K562 (cell line): ENCODE data around the gene ANO6. TPM values are rescaled to one million over a fixed set of nuclear protein-coding genes. Genes with fewer than 3 reads are reported as not detected.
A peak's percentile ranks its signal among the peaks of the same experiment; 100 is the strongest.

Experiments used
- ARHGAP35 ChIP-seq: fragments of 450-650 bp; IDR thresholded peaks from 2 replicates; pipeline ENCODE4 v1.6.1; 2018; ENCODE audit not compliant: partially characterized antibody
- ATF2 ChIP-seq: sonication (generic); formaldehyde crosslinking; IDR thresholded peaks from 2 replicates; pipeline ENCODE4 v1.8.1; 2022; ENCODE audit warnings: missing genetic modification reagents
- CBFB ChIP-seq: sonication (generic); formaldehyde crosslinking; IDR thresholded peaks from 2 replicates; pipeline ENCODE4 v1.4.0; 2020; ENCODE audit warnings: mild to moderate bottlenecking, missing genetic modification reagents
- CHAMP1 ChIP-seq: fragments of 450-650 bp; IDR thresholded peaks from 2 replicates; pipeline ENCODE4 v1.6.1; 2016; ENCODE audit warnings: mild to moderate bottlenecking
- E2F6 ChIP-seq, 2 experiments: IDR thresholded peaks; 2 replicates each; pipeline ENCODE4 v1.6.1; 2011; ENCODE audit warnings: borderline replicate concordance in 1 of 2, control low read depth in 1 of 2, low read depth in 1 of 2, low read length in 1 of 2, mild to moderate bottlenecking in 1 of 2, mixed read lengths in 1 of 2, moderate library complexity in 1 of 2; ENCODE audit not compliant: insufficient read depth in 1 of 2, insufficient read length in 1 of 2, poor library complexity in 1 of 2, severe bottlenecking in 1 of 2; ENCODE audit errors: extremely low read depth in 1 of 2
- ELF4 ChIP-seq: fragments of 450-650 bp; formaldehyde crosslinking; IDR thresholded peaks from 2 replicates; pipeline ENCODE4 v1.4.0; 2022; ENCODE audit warnings: missing genetic modification characterization
- FOXJ2 ChIP-seq: fragments of 200-800 bp; sonication (Bioruptor generic); IDR thresholded peaks from 2 replicates; pipeline ENCODE4 v1.6.1; 2016; ENCODE audit warnings: missing genetic modification characterization, missing compliant biosample characterization
- JUND ChIP-seq, 2 experiments: IDR thresholded peaks; 2 replicates in 1 of 2; 3 replicates in 1 of 2; pipeline ENCODE4 v1.6.1; 2011; ENCODE audit warnings: borderline replicate concordance in 2 of 2, low read depth in 2 of 2, low read length in 2 of 2, improper control_type of control experiment in 1 of 2, missing biosample characterization in 1 of 2, missing genetic modification characterization in 1 of 2, missing genetic modification reagents in 1 of 2
- KAT7 ChIP-seq: sonication (generic); formaldehyde crosslinking; IDR thresholded peaks from 2 replicates; pipeline ENCODE4 v1.8.0; 2022; ENCODE audit warnings: missing genetic modification reagents, mild to moderate bottlenecking, borderline replicate concordance
- MAFG ChIP-seq: fragments of 450-650 bp; conservative IDR thresholded peaks from 2 replicates; pipeline ENCODE4 v1.6.1; 2016; ENCODE audit warnings: missing genetic modification characterization, missing compliant biosample characterization
- MCM5 ChIP-seq: fragments of 450-650 bp; IDR thresholded peaks from 2 replicates; pipeline ENCODE4 v1.6.1; 2016; ENCODE audit warnings: low read depth
- NCOA2 ChIP-seq, 2 experiments: fragments of 450-650 bp; IDR thresholded peaks; 2 replicates each; pipeline ENCODE4 v1.6.1; 2018; ENCODE audit warnings: mild to moderate bottlenecking in 2 of 2, moderate library complexity in 1 of 2; ENCODE audit not compliant: partially characterized antibody in 2 of 2
- NCOA4 ChIP-seq: fragments of 450-650 bp; IDR thresholded peaks from 2 replicates; pipeline ENCODE4 v1.6.1; 2018; ENCODE audit warnings: mild to moderate bottlenecking; ENCODE audit not compliant: partially characterized antibody
- PCBP1 ChIP-seq: fragments of 200-400 bp; formaldehyde crosslinking; IDR thresholded peaks from 2 replicates; pipeline ENCODE4 v1.6.1; 2018; ENCODE audit warnings: mild to moderate bottlenecking, low read depth, low read length; ENCODE audit not compliant: poor library complexity, severe bottlenecking
- SMARCB1 ChIP-seq: IDR thresholded peaks from 2 replicates; pipeline ENCODE4 v1.6.1; 2011; ENCODE audit warnings: improper control_type of control experiment, low read depth; ENCODE audit not compliant: insufficient read length
- THAP12 ChIP-seq: fragments of 250-450 bp; sonication (Bioruptor Pico); IDR thresholded peaks from 2 replicates; pipeline ENCODE4 v1.9.0; 2021; ENCODE audit warnings: mild to moderate bottlenecking, inconsistent platforms
- ZEB2 ChIP-seq: fragments of 450-650 bp; IDR thresholded peaks from 2 replicates; pipeline ENCODE4 v1.6.1; 2016
- ZNF551 ChIP-seq: fragments of 250-450 bp; sonication (Bioruptor Pico); IDR thresholded peaks from 2 replicates; pipeline ENCODE4 v1.5.0; 2021; ENCODE audit warnings: mild to moderate bottlenecking, moderate library complexity
- polyA plus RNA-seq, 8 experiments: library from polyadenylated mRNA; depleted of rRNA in 4 of 8; stranded (reverse) in 5 of 8; unstranded in 3 of 8; fragments of >200 nt; fragmentation: Nextera tagmentation in 2 of 8; fragmentation: Illumina TruSeq in 1 of 8; extraction: Ambion mirVana in 2 of 8; extraction: Trizol in 1 of 8; gene quantifications; 2 replicates each; pipeline versions ENCODE4 v1.2.1 to v1.2.3, GENCODE V29; 2011 to 2014; ENCODE audit warnings: inconsistent platforms in 1 of 8, missing spikeins in 1 of 8
- total RNA-seq, 7 experiments: library from RNA; depleted of rRNA in 6 of 7; stranded (reverse); fragments of >200 nt in 6 of 7; fragmentation: Illumina TruSeq in 2 of 7; extraction: Trizol in 2 of 7; gene quantifications; 2 replicates each; pipeline versions ENCODE4 v1.2.1 to v1.2.3, GENCODE V29; 2011 to 2021; ENCODE audit warnings: low replicate concordance in 1 of 7

The ANO6 gene
- total and polyA plus RNA-seq, 9 of the 15 experiments (the other 6 are each of a cell fraction or from before 2014, with no cell fraction given), result 3.5 to 24.7 (median 20.3) TPM

- TF ChIP-seq CHAMP1, result no peak; the same call in 1 of the 2 replicates
- TF ChIP-seq CBFB (CRISPR knock-in tag), result no peak
- no peak for TF ChIP-seq ZNF551 (CRISPR knock-in tag)
- no peak for TF ChIP-seq E2F6 (IDR thresholded peaks at IDR 0.05; ENCODE audit: borderline replicate concordance in 1 of 2, extremely low read depth in 1 of 2, insufficient read depth in 1 of 2, insufficient read length in 1 of 2, low read depth in 1 of 2, low read length in 1 of 2, poor library complexity in 1 of 2, severe bottlenecking in 1 of 2)
- TF ChIP-seq ARHGAP35, result no peak
- TF ChIP-seq NCOA2 (IDR thresholded peaks at IDR 0.05; ENCODE audit: partially characterized antibody in 2 of 2), result no peak
- TF ChIP-seq MCM5, result no peak
- no peak for TF ChIP-seq KAT7 (CRISPR knock-in tag)
- TF ChIP-seq NCOA4, result no peak
- no peak for TF ChIP-seq ATF2 (CRISPR knock-in tag)
- peak; percentile 69; the same call in 1 of the 2 replicates for TF ChIP-seq ELF4 (CRISPR knock-in tag)
- TF ChIP-seq THAP12 (CRISPR knock-in tag), result no peak
- no peak for TF ChIP-seq MAFG
- TF ChIP-seq SMARCB1, result no peak
- TF ChIP-seq ZEB2, result no peak
- TF ChIP-seq JUND (IDR thresholded peaks at IDR 0.05; ENCODE audit: borderline replicate concordance, low read depth, low read length), result peak; percentile 50; the same call in 1 of the 2 replicates
- peak; percentile 30; the same call in 1 of the 3 replicates for TF ChIP-seq JUND (tag; IDR thresholded peaks at IDR 0.05; ENCODE audit: borderline replicate concordance, low read depth, low read length)
- TF ChIP-seq FOXJ2, result no peak
- TF ChIP-seq PCBP1, result no peak
These were observed 11.6 kb downstream of the ANO6 start (continued) for GRCh38 chr12:45227316-45228067.
